GM12891 (cell line): ENCODE measurements around the gene LRP1.

ENCODE experiments used
- DNase-seq: peaks from one replicate; pipeline ENCODE4 v3.0.0; 2011; ENCODE audit warnings: low spot score; ENCODE audit not compliant: insufficient read length
- FAIRE-seq: peaks from 2 replicates; lab custom pipeline; 2011; peaks lifted over from hg19 to GRCh38; lab: Jason Lieb, UNC
- PAX5 ChIP-seq: IDR thresholded peaks from 2 replicates; pipeline ENCODE4 v1.6.1; 2011; ENCODE audit warnings: low read length, moderate library complexity, mild to moderate bottlenecking; ENCODE audit not compliant: insufficient read depth, severe bottlenecking
- POLR2A ChIP-seq: IDR thresholded peaks from 2 replicates; pipeline ENCODE4 v1.6.1; 2011; ENCODE audit warnings: low read depth, low read length, control low read depth
- POLR2AphosphoS5 ChIP-seq: IDR thresholded peaks from 2 replicates; pipeline ENCODE4 v1.6.1; 2011; ENCODE audit warnings: low read depth, low read length, control low read depth
- POU2F2 ChIP-seq: IDR thresholded peaks from 2 replicates; pipeline ENCODE4 v1.6.1; 2011; ENCODE audit warnings: low read depth, mild to moderate bottlenecking, control low read depth, low read length, moderate library complexity
- SPI1 ChIP-seq: IDR thresholded peaks from 2 replicates; pipeline ENCODE4 v1.6.1; 2011; ENCODE audit warnings: low read depth, low read length, control low read depth
- TAF1 ChIP-seq: IDR thresholded peaks from 2 replicates; pipeline ENCODE4 v1.6.1; 2011; ENCODE audit warnings: low read depth, low read length, control low read depth

LRP1 gene

GRCh38 chr12:57261428-57261865, 133.2 kb downstream of the LRP1 start:
- DNase-seq (no peak), FAIRE-seq (no peak)
- TF ChIP-seq POLR2A (no peak), POU2F2 (no peak), TAF1 (no peak), PAX5 (no peak), SPI1 (no peak), POLR2AphosphoS5 (no peak)

GRCh38 chr12:57262126-57262822, 134.0 kb downstream of the LRP1 start:
- DNase-seq (no peak), FAIRE-seq (no peak)
- TF ChIP-seq POLR2A (no peak), POLR2AphosphoS5 (no peak), PAX5 (no peak), POU2F2 (no peak), SPI1 (no peak), TAF1 (no peak)
